SK-N-SH (cell line): ENCODE results near the gene ZRANB3. TPM values are rescaled to one million over a fixed set of nuclear protein-coding genes. Genes with fewer than 3 reads are reported as not detected.

Source experiments
- CTCF ChIA-PET: fragments of 300-600, 350-600 bp; formaldehyde crosslinking; extraction: SDS; loops from one replicate; lab custom pipeline; 2021; lab: Yijun Ruan, JAX
- POLR2A ChIA-PET: fragments of 350-600 bp; sonication (Branson Sonifier 250); formaldehyde crosslinking; extraction: SDS; loops from one replicate; lab custom pipeline; 2020; ENCODE audit warnings: antibody characterized with exemption, inconsistent platforms; lab: Yijun Ruan, JAX
- DNase-seq: peaks from one replicate; pipeline ENCODE4 v3.0.0; 2012
- H2AFZ ChIP-seq: fragments of 200-600 bp; sonication (generic); 2 replicates; pipeline ENCODE4 v1.8.1; 2016; ENCODE audit warnings: antibody characterized with exemption, mild to moderate bottlenecking, low read depth
- H3F3A ChIP-seq: fragments of 200-600 bp; sonication (generic); replicated peaks from 2 replicates; pipeline ENCODE3; 2016; ENCODE audit warnings: antibody characterized with exemption, mild to moderate bottlenecking; ENCODE audit not compliant: insufficient read depth
- H3K27ac ChIP-seq, 2 experiments: fragments of 200-500 bp in 1 of 2; fragments of 200-600 bp in 1 of 2; sonication (Bioruptor generic) in 1 of 2; sonication (generic), shearing (Covaris generic) in 1 of 2; 2 replicates each; pipeline versions ENCODE4 v1.5.1 to v1.6.1; 2014 to 2016; ENCODE audit warnings: low read depth in 2 of 2, inconsistent platforms in 1 of 2, low read length in 1 of 2, mild to moderate bottlenecking in 1 of 2, mixed read lengths in 1 of 2
- H3K27me3 ChIP-seq: fragments of 200-600 bp; sonication (generic), shearing (Covaris generic); 2 replicates; pipeline ENCODE4 v1.6.1; 2016; ENCODE audit warnings: mixed run types; ENCODE audit not compliant: insufficient read depth
- H3K36me3 ChIP-seq, 2 experiments: fragments of 200-500 bp in 1 of 2; fragments of 200-600 bp in 1 of 2; sonication (Bioruptor generic) in 1 of 2; sonication (generic) in 1 of 2; replicated peaks in 1 of 2; 2 replicates each; pipeline versions ENCODE3 to v1.5.1; 2014 to 2016; ENCODE audit warnings: low read length in 1 of 2, mild to moderate bottlenecking in 1 of 2; ENCODE audit not compliant: insufficient read depth in 2 of 2, control insufficient read depth in 1 of 2
- H3K4me1 ChIP-seq, 2 experiments: fragments of 200-500 bp in 1 of 2; fragments of 200-600 bp in 1 of 2; sonication (Bioruptor generic) in 1 of 2; sonication (generic), shearing (Covaris generic) in 1 of 2; 2 replicates each; pipeline versions ENCODE4 v1.5.1 to v1.6.1; 2014 to 2016; ENCODE audit warnings: low read depth in 1 of 2, low read length in 1 of 2, mixed run types in 1 of 2; ENCODE audit not compliant: insufficient read depth in 2 of 2, control insufficient read depth in 1 of 2
- H3K4me2 ChIP-seq: fragments of 200-600 bp; sonication (generic), shearing (Covaris generic); 2 replicates; pipeline ENCODE4 v1.6.1; 2017; ENCODE audit warnings: mixed run types
- H3K4me3 ChIP-seq, 2 experiments: fragments of 200-500 bp in 1 of 2; fragments of 200-600 bp in 1 of 2; sonication (Bioruptor generic) in 1 of 2; sonication (generic), shearing (Covaris generic) in 1 of 2; 2 replicates each; pipeline versions ENCODE4 v1.5.1 to v1.8.1; 2014 to 2016; ENCODE audit warnings: low read depth in 2 of 2, inconsistent platforms in 1 of 2, low read length in 1 of 2, mild to moderate bottlenecking in 1 of 2, mixed read lengths in 1 of 2, moderate library complexity in 1 of 2
- H3K79me2 ChIP-seq: fragments of 200-600 bp; sonication (generic); 2 replicates; pipeline ENCODE4 v1.8.1; 2017; ENCODE audit warnings: mild to moderate bottlenecking; ENCODE audit not compliant: insufficient read depth
- H3K9ac ChIP-seq: fragments of 200-600 bp; sonication (generic); 2 replicates; pipeline ENCODE4 v1.6.1; 2017; ENCODE audit warnings: mixed run types
- H3K9me2 ChIP-seq: fragments of 200-600 bp; sonication (generic); 2 replicates; pipeline ENCODE4 v1.6.1; 2017; ENCODE audit warnings: mixed run types
- H3K9me3 ChIP-seq: fragments of 200-600 bp; sonication (generic); 2 replicates; pipeline ENCODE4 v1.6.1; 2017; ENCODE audit warnings: mixed run types, mild to moderate bottlenecking, moderate library complexity
- H4K20me1 ChIP-seq: fragments of 200-600 bp; sonication (generic); 2 replicates; pipeline ENCODE4 v1.6.1; 2017; ENCODE audit warnings: mild to moderate bottlenecking, mixed run types; ENCODE audit not compliant: insufficient read depth
- EZH2phosphoT487 ChIP-seq: fragments of 200-600 bp; sonication (generic); IDR thresholded peaks from 2 replicates; pipeline ENCODE4 v1.6.1; 2017; ENCODE audit warnings: low read depth, mixed run types, mild to moderate bottlenecking, antibody characterized with exemption, moderate library complexity, borderline replicate concordance
- FOXJ3 ChIP-seq: sonication (generic); formaldehyde crosslinking; IDR thresholded peaks from 2 replicates; pipeline ENCODE4 v1.5.1; 2020; ENCODE audit warnings: mild to moderate bottlenecking, missing genetic modification reagents
- FOXM1 ChIP-seq: IDR thresholded peaks from 2 replicates; pipeline ENCODE4 v1.4.0; 2012; ENCODE audit warnings: low read depth, mild to moderate bottlenecking
- JUND ChIP-seq: IDR thresholded peaks from 2 replicates; pipeline ENCODE4 v1.4.0; 2012
- MAX ChIP-seq: IDR thresholded peaks from 2 replicates; pipeline ENCODE4 v1.4.0; 2012; ENCODE audit warnings: low read depth
- NFIC ChIP-seq: IDR thresholded peaks from 2 replicates; pipeline ENCODE4 v1.4.0; 2012; ENCODE audit warnings: borderline replicate concordance
- POLR2AphosphoS5 ChIP-seq: IDR thresholded peaks from 2 replicates; pipeline ENCODE4 v1.6.1; 2012; ENCODE audit warnings: low read depth, low read length
- RCOR1 ChIP-seq: fragments of 150-350 bp; IDR thresholded peaks from 2 replicates; pipeline ENCODE4 v1.6.1; 2017; ENCODE audit warnings: antibody characterized with exemption, low read length
- TAF1 ChIP-seq: IDR thresholded peaks from 2 replicates; pipeline ENCODE4 v1.6.1; 2012; ENCODE audit warnings: low read depth, mild to moderate bottlenecking, low read length, moderate library complexity, borderline replicate concordance
- TCF12 ChIP-seq: IDR thresholded peaks from 2 replicates; pipeline ENCODE4 v1.4.0; 2012
- TEAD4 ChIP-seq: IDR thresholded peaks from 2 replicates; pipeline ENCODE4 v1.4.0; 2012; ENCODE audit warnings: mild to moderate bottlenecking, borderline replicate concordance; ENCODE audit not compliant: insufficient read depth
- YY1 ChIP-seq: IDR thresholded peaks from 2 replicates; pipeline ENCODE4 v1.4.0; 2012; ENCODE audit warnings: low read depth, mild to moderate bottlenecking
- ZBTB33 ChIP-seq: IDR thresholded peaks from 2 replicates; pipeline ENCODE4 v1.4.0; 2012; ENCODE audit warnings: low read depth, borderline replicate concordance
- WGBS: methylation state at CpG from one replicate; pipeline ENCODE4 v1.1.6; 2017; ENCODE audit warnings: low lambda C conversion rate; 5-methylcytosine and 5-hydroxymethylcytosine counted together
- polyA plus RNA-seq, 3 experiments: library from polyadenylated mRNA; depleted of rRNA; stranded (reverse); fragments of >200 nt; gene quantifications; 2 replicates each; pipeline ENCODE4 v1.2.3, GENCODE V29; 2012
- TF ChIP-seq, protein P1 (sequence below): IDR thresholded peaks from 2 replicates; pipeline ENCODE4 v1.4.0; 2012; ENCODE audit warnings: low read depth, borderline replicate concordance
- TF ChIP-seq, protein P2 (sequence below): IDR thresholded peaks from 2 replicates; pipeline ENCODE4; 2012
- TF ChIP-seq, protein P3 (sequence below): fragments of 200-600 bp; sonication (generic); IDR thresholded peaks from 2 replicates; pipeline ENCODE4 v1.6.1; 2017; ENCODE audit warnings: antibody characterized with exemption, mild to moderate bottlenecking, moderate library complexity

ZRANB3 gene
- polyA plus RNA-seq, 1 of the 3 experiments (the other 2 are of a cell fraction): 4.1 TPM

GRCh38 chr2:135422898-135423297 is 108.1 kb downstream of the ZRANB3 start:
- no peaks in the 10 kb centered on the region for H3K36me3 ChIP-seq
- no peaks in the 10 kb centered on the region for H3K9me2 ChIP-seq
- H3K4me1 ChIP-seq: no peaks in the 10 kb centered on the region
- ChIA-PET CTCF (no interaction called here), POLR2A (no interaction called here)
- TF ChIP-seq YY1 (no peak), FOXJ3 (no peak), ZBTB33 (no peak), POLR2AphosphoS5 (no peak), EZH2phosphoT487 (no peak), JUND (no peak), TAF1 (no peak), TCF12 (no peak), TEAD4 (no peak), NFIC (no peak), RCOR1 (no peak), FOXM1 (no peak), MAX (no peak)
- TF ChIP-seq, protein P1, sequence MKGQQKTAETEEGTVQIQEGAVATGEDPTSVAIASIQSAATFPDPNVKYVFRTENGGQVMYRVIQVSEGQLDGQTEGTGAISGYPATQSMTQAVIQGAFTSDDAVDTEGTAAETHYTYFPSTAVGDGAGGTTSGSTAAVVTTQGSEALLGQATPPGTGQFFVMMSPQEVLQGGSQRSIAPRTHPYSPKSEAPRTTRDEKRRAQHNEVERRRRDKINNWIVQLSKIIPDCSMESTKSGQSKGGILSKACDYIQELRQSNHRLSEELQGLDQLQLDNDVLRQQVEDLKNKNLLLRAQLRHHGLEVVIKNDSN: no peak
- TF ChIP-seq, protein P2, sequence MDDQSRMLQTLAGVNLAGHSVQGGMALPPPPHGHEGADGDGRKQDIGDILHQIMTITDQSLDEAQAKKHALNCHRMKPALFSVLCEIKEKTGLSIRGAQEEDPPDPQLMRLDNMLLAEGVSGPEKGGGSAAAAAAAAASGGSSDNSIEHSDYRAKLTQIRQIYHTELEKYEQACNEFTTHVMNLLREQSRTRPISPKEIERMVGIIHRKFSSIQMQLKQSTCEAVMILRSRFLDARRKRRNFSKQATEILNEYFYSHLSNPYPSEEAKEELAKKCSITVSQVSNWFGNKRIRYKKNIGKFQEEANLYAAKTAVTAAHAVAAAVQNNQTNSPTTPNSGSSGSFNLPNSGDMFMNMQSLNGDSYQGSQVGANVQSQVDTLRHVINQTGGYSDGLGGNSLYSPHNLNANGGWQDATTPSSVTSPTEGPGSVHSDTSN: no peak
- TF ChIP-seq, protein P3, sequence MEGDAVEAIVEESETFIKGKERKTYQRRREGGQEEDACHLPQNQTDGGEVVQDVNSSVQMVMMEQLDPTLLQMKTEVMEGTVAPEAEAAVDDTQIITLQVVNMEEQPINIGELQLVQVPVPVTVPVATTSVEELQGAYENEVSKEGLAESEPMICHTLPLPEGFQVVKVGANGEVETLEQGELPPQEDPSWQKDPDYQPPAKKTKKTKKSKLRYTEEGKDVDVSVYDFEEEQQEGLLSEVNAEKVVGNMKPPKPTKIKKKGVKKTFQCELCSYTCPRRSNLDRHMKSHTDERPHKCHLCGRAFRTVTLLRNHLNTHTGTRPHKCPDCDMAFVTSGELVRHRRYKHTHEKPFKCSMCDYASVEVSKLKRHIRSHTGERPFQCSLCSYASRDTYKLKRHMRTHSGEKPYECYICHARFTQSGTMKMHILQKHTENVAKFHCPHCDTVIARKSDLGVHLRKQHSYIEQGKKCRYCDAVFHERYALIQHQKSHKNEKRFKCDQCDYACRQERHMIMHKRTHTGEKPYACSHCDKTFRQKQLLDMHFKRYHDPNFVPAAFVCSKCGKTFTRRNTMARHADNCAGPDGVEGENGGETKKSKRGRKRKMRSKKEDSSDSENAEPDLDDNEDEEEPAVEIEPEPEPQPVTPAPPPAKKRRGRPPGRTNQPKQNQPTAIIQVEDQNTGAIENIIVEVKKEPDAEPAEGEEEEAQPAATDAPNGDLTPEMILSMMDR: no peak
- H3K27ac ChIP-seq: no peak overlapping the region
- 97% methylated on average over 3 of the region's 3 CpGs for WGBS
- H3F3A ChIP-seq: no peaks in the 10 kb centered on the region
- no peak overlapping the region for H3K4me2 ChIP-seq
- no peaks in the 10 kb centered on the region for H3K9me3 ChIP-seq
- no peak for DNase-seq
- H2AFZ ChIP-seq: no peak overlapping the region
- no peaks in the 10 kb centered on the region for H4K20me1 ChIP-seq
- H3K9ac ChIP-seq: no peak overlapping the region
- no peaks in the 10 kb centered on the region for H3K27me3 ChIP-seq
- no peaks in the 10 kb centered on the region for H3K79me2 ChIP-seq
- no peak overlapping the region for H3K4me3 ChIP-seq
